Panc1 (cell line): ENCODE measurements around the gene RELB.
"Not testable (repeated sequence)": the region's sequence is repeated elsewhere in the genome, so short reads cannot be mapped to it uniquely, and the experiment has no call there.

ENCODE experiments used
- CTCF ChIP-seq: fragments of 450-650 bp; IDR thresholded peaks from 2 replicates; pipeline ENCODE4 v1.5.1; 2017; ENCODE audit warnings: mild to moderate bottlenecking
- POLR2AphosphoS5 ChIP-seq: IDR thresholded peaks from 2 replicates; pipeline ENCODE4 v1.6.1; 2012; ENCODE audit warnings: mild to moderate bottlenecking, low read depth, low read length, moderate library complexity
- SIN3A ChIP-seq: IDR thresholded peaks from 2 replicates; pipeline ENCODE4 v1.6.1; 2012; ENCODE audit warnings: low read depth, mild to moderate bottlenecking, low read length, moderate library complexity, borderline replicate concordance; ENCODE audit not compliant: insufficient read depth
- TCF7L2 ChIP-seq: IDR thresholded peaks from 2 replicates; pipeline ENCODE4 v1.6.1; 2011; ENCODE audit warnings: mild to moderate bottlenecking, low read depth, low read length, inconsistent platforms

GRCh38 chr19:44999131-44999925, 1.9 kb upstream of the RELB start:
- TF ChIP-seq POLR2AphosphoS5, CTCF, SIN3A, TCF7L2: not testable (repeated sequence)
